HFFc6 (cell line): Measurements from ENCODE around the gene TRIM73. TPM values are rescaled to one million over a fixed set of nuclear protein-coding genes. Genes with fewer than 3 reads are reported as not detected.
"Not testable (repeated sequence)": the region's sequence is repeated elsewhere in the genome, so short reads cannot be mapped to it uniquely, and the experiment has no call there.

ENCODE experiments used
- DNase-seq: peaks from one replicate; pipeline ENCODE4 v3.0.0-alpha.2; 2018
- H3K27ac Mint-ChIP-seq: 2 replicates; pipeline ENCODE4 v1.8.0; 2020; ENCODE audit warnings: mild to moderate bottlenecking, mixed read lengths
- H3K27me3 Mint-ChIP-seq: 2 replicates; pipeline ENCODE4 v1.8.0; 2021; ENCODE audit warnings: mild to moderate bottlenecking, moderate library complexity, mixed read lengths; ENCODE audit not compliant: insufficient read depth
- H3K36me3 Mint-ChIP-seq: 2 replicates; pipeline ENCODE4 v1.8.0; 2021; ENCODE audit warnings: low read depth, mixed read lengths
- H3K4me1 Mint-ChIP-seq: 2 replicates; pipeline ENCODE4 v1.8.0; 2020; ENCODE audit warnings: low read depth, mixed read lengths
- H3K4me3 Mint-ChIP-seq: 2 replicates; pipeline ENCODE4 v1.8.0; 2020; ENCODE audit warnings: mild to moderate bottlenecking, moderate library complexity, mixed read lengths
- H3K9me3 Mint-ChIP-seq: 2 replicates; pipeline ENCODE4 v1.8.0; 2020; ENCODE audit warnings: mild to moderate bottlenecking, mixed read lengths
- long read RNA-seq: library from polyadenylated mRNA; unstranded; transcript quantifications from one replicate; pipeline ENCODE4 v2.0.0, GENCODE V29; 2019
- total RNA-seq, 6 experiments: library from RNA; stranded (reverse); fragmentation: NEBNext Ultra II Directional; extraction: Animal tissue kit (Norgen Biotek cat#: 25700); gene quantifications; 2 replicates in 1 of 6; 3 replicates in 5 of 6; pipeline ENCODE4 v1.2.3, GENCODE V29; 2021

The TRIM73 gene
- total RNA-seq = 1 to 10 TPM in 3 of 6 experiments, under 1 TPM in 3; 0.63 to 2.0 (median 1.00) TPM
- long read RNA-seq = 0 reads

GRCh38 chr7:75395329-75395728 is at the start of gene TRIM73:
Gene TRIM73 (plus strand): TSS chr7:75395629. CDS start chr7:75398934, 3,305 bp downstream.
- not testable (repeated sequence) for H3K36me3 Mint-ChIP-seq, H3K27me3 Mint-ChIP-seq, H3K27ac Mint-ChIP-seq, H3K9me3 Mint-ChIP-seq, DNase-seq, H3K4me1 Mint-ChIP-seq, H3K4me3 Mint-ChIP-seq

GRCh38 chr7:75358671-75359541 is 36.5 kb upstream of the TRIM73 start:
- not testable (repeated sequence) for H3K4me1 Mint-ChIP-seq, H3K27me3 Mint-ChIP-seq, H3K9me3 Mint-ChIP-seq, H3K36me3 Mint-ChIP-seq
- Mint-ChIP-seq H3K4me3 (peak overlapping the region; percentile 87), H3K27ac (peak overlapping the region; percentile 87)
- peak; percentile 2 for DNase-seq

- not testable (repeated sequence) for H3K4me3 Mint-ChIP-seq, H3K9me3 Mint-ChIP-seq, DNase-seq, H3K36me3 Mint-ChIP-seq, H3K27ac Mint-ChIP-seq, H3K4me1 Mint-ChIP-seq, H3K27me3 Mint-ChIP-seq
These were observed 35.9 kb upstream of the TRIM73 start for GRCh38 chr7:75359542-75359848.

GRCh38 chr7:75364079-75364478 is 31.4 kb upstream of the TRIM73 start:
- not testable (repeated sequence) for H3K27me3 Mint-ChIP-seq, H3K27ac Mint-ChIP-seq, DNase-seq, H3K4me1 Mint-ChIP-seq, H3K36me3 Mint-ChIP-seq, H3K9me3 Mint-ChIP-seq, H3K4me3 Mint-ChIP-seq

- H3K27me3 Mint-ChIP-seq, H3K4me3 Mint-ChIP-seq, H3K27ac Mint-ChIP-seq, H3K4me1 Mint-ChIP-seq, DNase-seq, H3K9me3 Mint-ChIP-seq, H3K36me3 Mint-ChIP-seq: not testable (repeated sequence)
These were observed 28.8 kb upstream of the TRIM73 start for GRCh38 chr7:75366643-75367042.

- not testable (repeated sequence) for H3K36me3 Mint-ChIP-seq, H3K27me3 Mint-ChIP-seq, H3K4me1 Mint-ChIP-seq, H3K9me3 Mint-ChIP-seq, H3K27ac Mint-ChIP-seq, DNase-seq, H3K4me3 Mint-ChIP-seq
These were observed 28.1 kb upstream of the TRIM73 start for GRCh38 chr7:75367313-75367712.

- H3K4me1 Mint-ChIP-seq, H3K36me3 Mint-ChIP-seq, H3K4me3 Mint-ChIP-seq, H3K9me3 Mint-ChIP-seq, DNase-seq, H3K27me3 Mint-ChIP-seq, H3K27ac Mint-ChIP-seq: not testable (repeated sequence)
These were observed 21.3 kb upstream of the TRIM73 start for GRCh38 chr7:75374144-75374518.

GRCh38 chr7:75374519-75375317 is 20.7 kb upstream of the TRIM73 start:
- not testable (repeated sequence) for DNase-seq, H3K9me3 Mint-ChIP-seq, H3K27ac Mint-ChIP-seq, H3K36me3 Mint-ChIP-seq, H3K4me1 Mint-ChIP-seq, H3K4me3 Mint-ChIP-seq, H3K27me3 Mint-ChIP-seq

GRCh38 chr7:75393194-75393593 is 2.2 kb upstream of the TRIM73 start:
- H3K4me1 Mint-ChIP-seq, H3K36me3 Mint-ChIP-seq, DNase-seq, H3K4me3 Mint-ChIP-seq, H3K27ac Mint-ChIP-seq, H3K9me3 Mint-ChIP-seq, H3K27me3 Mint-ChIP-seq: not testable (repeated sequence)

GRCh38 chr7:75397865-75398264 is 2.4 kb downstream of the TRIM73 start:
- H3K4me3 Mint-ChIP-seq, DNase-seq: not testable (repeated sequence)

GRCh38 chr7:75398771-75399700 is 3.6 kb downstream of the TRIM73 start:
- not testable (repeated sequence) for DNase-seq, H3K27me3 Mint-ChIP-seq, H3K27ac Mint-ChIP-seq, H3K4me3 Mint-ChIP-seq, H3K4me1 Mint-ChIP-seq, H3K36me3 Mint-ChIP-seq, H3K9me3 Mint-ChIP-seq

More at GRCh38 chr7:75397865-75398264, 2.4 kb downstream of the TRIM73 start:
- not testable (repeated sequence) for H3K27ac Mint-ChIP-seq, H3K36me3 Mint-ChIP-seq, H3K27me3 Mint-ChIP-seq, H3K9me3 Mint-ChIP-seq, H3K4me1 Mint-ChIP-seq

GRCh38 chr7:75400575-75400974 is 5.1 kb downstream of the TRIM73 start:
- H3K9me3 Mint-ChIP-seq, H3K27ac Mint-ChIP-seq, DNase-seq: not testable (repeated sequence)

More at GRCh38 chr7:75400575-75400974, 5.1 kb downstream of the TRIM73 start:
- H3K36me3 Mint-ChIP-seq, H3K27me3 Mint-ChIP-seq, H3K4me1 Mint-ChIP-seq, H3K4me3 Mint-ChIP-seq: not testable (repeated sequence)
